H1 (cell line): ENCODE results near the gene C16orf54. TPM values are rescaled to one million over a fixed set of nuclear protein-coding genes. Genes with fewer than 3 reads are reported as not detected.

Experiments used
- EZH2 ChIP-seq: fragments of 200-600 bp; sonication (generic); IDR thresholded peaks from 2 replicates; pipeline ENCODE4 v1.7.1; 2012; ENCODE audit warnings: low read depth, mild to moderate bottlenecking, moderate library complexity, low read length, inconsistent platforms; ENCODE audit not compliant: severe bottlenecking
- FOSL1 ChIP-seq: IDR thresholded peaks from 2 replicates; pipeline ENCODE4 v1.6.1; 2011; ENCODE audit warnings: mild to moderate bottlenecking, low read depth, low read length, moderate library complexity; ENCODE audit not compliant: insufficient read depth
- SIRT6 ChIP-seq: IDR thresholded peaks from one replicate; pipeline ENCODE4 v1.7.1; 2012; ENCODE audit warnings: low read length, inconsistent platforms
- SP4 ChIP-seq: IDR thresholded peaks from 2 replicates; pipeline ENCODE4 v1.6.1; 2012; ENCODE audit warnings: low read length, inconsistent platforms
- YY1 ChIP-seq: IDR thresholded peaks from 2 replicates; pipeline ENCODE4 v1.6.1; 2011; ENCODE audit warnings: low read depth, mild to moderate bottlenecking, low read length
- polyA plus RNA-seq, 7 experiments: library from polyadenylated mRNA; depleted of rRNA in 3 of 7; stranded (reverse) in 5 of 7; unstranded in 2 of 7; fragments of >200 nt in 5 of 7; fragments of 200-250 nt in 2 of 7; gene quantifications; 1 replicate in 5 of 7; 2 replicates in 1 of 7; 4 replicates in 1 of 7; pipeline versions ENCODE4 v1.2.1 to v1.2.3, GENCODE V29; 2011 to 2013; ENCODE audit warnings: missing spikeins in 2 of 7, mixed read lengths in 2 of 7
- total RNA-seq: library from RNA; stranded (reverse); fragmentation: NEBNext Ultra II Directional; extraction: Animal tissue kit (Norgen Biotek cat#: 25700); gene quantifications from 2 replicates; pipeline ENCODE4 v1.2.1, GENCODE V29; 2021

The C16orf54 gene
- total and polyA plus RNA-seq, 2 of the 8 experiments (the other 6 are each of a cell fraction or from before 2014, with no cell fraction given) = not detected

DNA sequence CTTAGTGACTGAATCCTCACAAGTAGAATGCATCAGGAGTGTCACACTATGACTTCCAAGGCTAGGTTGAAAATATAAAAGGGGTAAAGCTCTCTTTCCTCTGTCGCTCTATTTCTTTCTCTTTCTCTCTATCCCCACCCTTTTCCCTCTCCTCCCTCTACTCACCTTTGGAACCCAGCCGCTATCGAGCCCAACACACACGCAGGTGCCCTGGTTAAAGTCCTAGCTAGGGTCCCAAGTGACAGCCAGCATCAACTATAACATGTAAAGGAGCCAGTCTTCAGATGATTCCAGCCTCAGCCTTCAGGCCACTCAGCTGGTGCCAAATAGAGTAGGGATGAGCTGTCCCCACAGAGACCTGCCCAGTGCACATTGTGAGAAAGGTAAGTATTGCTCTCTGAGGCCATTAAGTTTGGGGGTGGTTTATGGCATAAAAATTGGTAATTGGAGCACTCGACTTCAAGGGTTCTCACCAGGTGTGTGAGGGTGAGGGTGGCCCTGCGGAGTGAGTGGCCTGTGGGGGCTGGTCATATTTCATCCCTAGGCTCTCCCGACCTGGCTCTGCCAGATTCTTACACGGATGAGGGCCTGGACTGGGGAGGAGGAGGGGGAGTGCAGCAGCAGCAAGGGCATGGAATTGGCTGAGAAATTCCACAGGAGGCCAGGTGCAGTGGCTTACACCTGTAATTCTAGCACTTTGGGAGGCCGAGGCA, 14.9 kb upstream of the C16orf54 start (continued):
- TF ChIP-seq SP4 (no peak), YY1 (no peak), FOSL1 (no peak), EZH2 (no peak), SIRT6 (no peak)
